Osteocyte (in vitro differentiated cells): ENCODE data around the gene EHMT1. TPM values are rescaled to one million over a fixed set of nuclear protein-coding genes. Genes with fewer than 3 reads are reported as not detected.
A peak's percentile ranks its signal among the peaks of the same experiment; 100 is the strongest.

Source experiments
- DNase-seq: peaks from one replicate; pipeline ENCODE4 v3.0.0; 2021; ENCODE audit warnings: mixed read lengths; ENCODE audit not compliant: unreplicated experiment; ENCODE audit errors: extremely low spot score
- H3K27ac Mint-ChIP-seq: one replicate; pipeline ENCODE4 v1.8.0; 2021; ENCODE audit warnings: mild to moderate bottlenecking, mixed read lengths; ENCODE audit not compliant: unreplicated experiment
- H3K27me3 Mint-ChIP-seq: one replicate; pipeline ENCODE4 v1.8.0; 2021; ENCODE audit warnings: mixed read lengths; ENCODE audit not compliant: unreplicated experiment
- H3K36me3 Mint-ChIP-seq: one replicate; pipeline ENCODE4 v1.8.0; 2021; ENCODE audit warnings: mixed read lengths; ENCODE audit not compliant: unreplicated experiment
- H3K4me1 Mint-ChIP-seq: one replicate; pipeline ENCODE4 v1.8.0; 2021; ENCODE audit warnings: mixed read lengths; ENCODE audit not compliant: unreplicated experiment
- H3K4me3 Mint-ChIP-seq: one replicate; pipeline ENCODE4 v1.8.0; 2021; ENCODE audit warnings: mild to moderate bottlenecking, moderate library complexity, mixed read lengths; ENCODE audit not compliant: unreplicated experiment
- H3K9me3 Mint-ChIP-seq: one replicate; pipeline ENCODE4 v1.8.0; 2021; ENCODE audit warnings: mixed read lengths; ENCODE audit not compliant: unreplicated experiment
- CTCF ChIP-seq: fragments of 200-600 bp; sonication (generic); IDR thresholded peaks from 2 replicates; pipeline ENCODE4 v1.5.0; 2021; ENCODE audit warnings: antibody characterized with exemption, mild to moderate bottlenecking, moderate library complexity
- total RNA-seq: library from RNA; stranded (reverse); gene quantifications from 2 replicates; pipeline ENCODE4 v1.2.1, GENCODE V29; 2021

The EHMT1 gene
- total RNA-seq, 1 donor from 2014 or later: 88.6 TPM

DNA sequence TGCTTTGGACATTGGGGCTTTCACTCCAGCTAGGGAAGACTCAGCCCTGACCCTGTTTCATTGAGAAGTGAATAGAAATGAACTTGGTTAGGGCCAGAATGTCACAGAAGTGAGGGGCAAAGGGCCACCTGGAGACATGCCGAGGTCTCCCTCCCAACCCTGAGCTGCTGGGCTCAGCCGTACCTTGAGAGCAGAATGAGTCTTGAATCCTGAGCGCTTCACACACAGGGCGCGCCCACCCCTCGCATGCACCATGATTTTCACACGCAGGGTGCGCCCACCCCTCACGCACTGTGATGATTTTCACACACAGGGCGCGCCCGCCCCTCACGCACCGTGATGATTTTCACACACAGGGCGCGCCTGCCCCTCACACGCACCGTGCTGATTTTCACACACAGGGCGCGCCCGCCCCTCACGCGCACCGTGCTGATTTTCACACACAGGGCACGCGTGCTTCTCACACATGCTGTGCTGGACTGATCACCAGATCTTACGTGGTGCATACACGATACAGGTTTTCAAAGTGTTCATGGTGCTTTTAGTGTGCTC lies 99.0 kb downstream of the EHMT1 start:
- Mint-ChIP-seq H3K9me3 (peaks cover 5% of the 10 kb centered on the region), H3K27ac (no peak overlapping the region), H3K4me1 (peaks cover 7% of the 10 kb centered on the region), H3K4me3 (no peak overlapping the region), H3K27me3 (no peaks in the 10 kb centered on the region), H3K36me3 (peaks cover 40% of the 10 kb centered on the region)
- DNase-seq: no peak
- no peak for TF ChIP-seq CTCF

GRCh38 chr9:137719194-137719593 lies 100.4 kb downstream of the EHMT1 start:
- no peaks in the 10 kb centered on the region for H3K27me3 Mint-ChIP-seq

GRCh38 chr9:137720571-137721110 lies 101.8 kb downstream of the EHMT1 start:
- H3K27ac Mint-ChIP-seq: peak overlapping the region; percentile 74
- DNase-seq: no peak
- no peak for TF ChIP-seq CTCF
- peaks cover 14% of the 10 kb centered on the region for H3K4me1 Mint-ChIP-seq
- peaks cover 27% of the 10 kb centered on the region for H3K36me3 Mint-ChIP-seq
- no peaks in the 10 kb centered on the region for H3K27me3 Mint-ChIP-seq
- no peaks in the 10 kb centered on the region for H3K9me3 Mint-ChIP-seq
- H3K4me3 Mint-ChIP-seq: no peak overlapping the region

More at GRCh38 chr9:137719194-137719593, 100.4 kb downstream of the EHMT1 start:
- no peak for TF ChIP-seq CTCF
- Mint-ChIP-seq H3K9me3 (peaks cover 1% of the 10 kb centered on the region), H3K27ac (peak overlapping the region; percentile 7), H3K4me3 (no peak overlapping the region), H3K4me1 (peaks cover 14% of the 10 kb centered on the region), H3K36me3 (peaks cover 37% of the 10 kb centered on the region)
- DNase-seq: no peak

DNA sequence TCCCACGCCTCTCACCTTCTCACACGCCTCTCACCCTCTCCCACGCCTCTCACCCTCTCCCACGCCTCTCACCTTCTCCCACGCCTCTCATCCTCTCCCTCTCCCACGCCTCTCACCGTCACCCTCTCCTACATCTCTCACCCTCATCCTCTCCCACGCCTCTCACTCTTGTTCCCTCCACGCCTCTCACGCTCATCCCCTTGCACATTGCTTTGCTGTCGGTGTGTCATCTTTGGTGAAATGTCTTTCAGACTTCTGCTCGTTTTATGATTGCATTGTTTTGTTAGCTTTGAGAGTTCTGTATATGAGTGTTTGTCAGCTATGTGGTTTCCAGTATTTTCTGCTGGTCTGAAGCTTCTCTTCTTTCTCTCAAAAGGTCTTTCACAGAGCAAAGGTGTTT lies 102.7 kb downstream of the EHMT1 start:
- H3K27me3 Mint-ChIP-seq: no peaks in the 10 kb centered on the region
- TF ChIP-seq CTCF: no peak
- H3K4me3 Mint-ChIP-seq: no peak overlapping the region
- DNase-seq: no peak
- peaks cover 14% of the 10 kb centered on the region for H3K4me1 Mint-ChIP-seq
- peak overlapping the region; percentile 35 for H3K27ac Mint-ChIP-seq
- peaks cover 1% of the 10 kb centered on the region for H3K9me3 Mint-ChIP-seq
- H3K36me3 Mint-ChIP-seq: peaks cover 32% of the 10 kb centered on the region

DNA sequence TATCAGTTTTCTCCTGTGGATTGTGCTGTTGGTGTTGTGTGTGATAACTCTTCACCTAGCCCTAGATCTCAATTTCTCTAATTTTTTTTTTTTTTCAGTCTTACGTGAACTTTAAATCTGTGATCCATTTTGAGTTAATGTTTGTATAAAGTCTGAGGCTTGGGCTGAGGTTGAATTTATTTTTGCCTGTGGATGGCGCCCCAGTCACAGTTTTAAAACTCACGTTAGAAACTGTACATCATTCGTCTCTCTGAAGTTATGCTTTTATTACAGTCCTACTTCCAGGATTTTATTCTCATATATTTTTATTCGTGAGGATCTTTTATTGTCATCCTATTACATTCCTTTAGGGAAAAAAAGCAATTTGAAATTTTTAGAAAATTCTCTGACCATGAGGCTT lies 103.1 kb downstream of the EHMT1 start:
- Mint-ChIP-seq H3K9me3 (peaks cover 5% of the 10 kb centered on the region), H3K36me3 (peaks cover 36% of the 10 kb centered on the region), H3K4me1 (peaks cover 14% of the 10 kb centered on the region), H3K4me3 (no peak overlapping the region), H3K27ac (peak overlapping the region; percentile 35), H3K27me3 (no peaks in the 10 kb centered on the region)
- DNase-seq: no peak
- TF ChIP-seq CTCF: no peak
